Activated CD4-positive, alpha-beta memory T cell treated with anti-CD3 and anti-CD28 coated beads, Interleukin-2, amount 10 ng/mL, durations not matched to agents 7 days and 5 days (primary cell): ENCODE measurements around the gene APBA1. TPM values are rescaled to one million over a fixed set of nuclear protein-coding genes. Genes with fewer than 3 reads are reported as not detected.

Experiments used
- CTCF ChIA-PET: fragments of 350-600 bp; sonication (Branson Sonifier 250); formaldehyde crosslinking; loops from one replicate; lab custom pipeline; 2021; ENCODE audit warnings: antibody characterized with exemption, inconsistent platforms; lab: Charles Lee
- POLR2A ChIA-PET: fragments of 350-600 bp; sonication (Branson Sonifier 250); formaldehyde crosslinking; loops from one replicate; lab custom pipeline; 2021; ENCODE audit warnings: antibody characterized with exemption; lab: Charles Lee
- DNase-seq: peaks from one replicate; pipeline ENCODE4 v3.0.0-alpha.2; 2020
- H3K27ac Mint-ChIP-seq: one replicate; pipeline ENCODE4 v1.8.0; 2021; ENCODE audit warnings: mild to moderate bottlenecking, mixed read lengths
- H3K27me3 Mint-ChIP-seq: one replicate; pipeline ENCODE4 v1.8.0; 2021; ENCODE audit warnings: mixed read lengths
- H3K36me3 Mint-ChIP-seq: one replicate; pipeline ENCODE4 v1.8.0; 2021; ENCODE audit warnings: low read depth, mixed read lengths
- H3K4me1 Mint-ChIP-seq: one replicate; pipeline ENCODE4 v1.8.0; 2021; ENCODE audit warnings: mixed read lengths
- H3K4me3 Mint-ChIP-seq: one replicate; pipeline ENCODE4 v1.8.0; 2021; ENCODE audit warnings: mild to moderate bottlenecking, mixed read lengths
- H3K9me3 Mint-ChIP-seq: one replicate; pipeline ENCODE4 v1.8.0; 2021; ENCODE audit warnings: mixed read lengths
- total RNA-seq, 2 experiments: library from RNA; stranded (reverse); gene quantifications; one replicate each; pipeline ENCODE4 v1.2.3, GENCODE V29; 2021

APBA1 gene
- total RNA-seq, 2 experiments from 2014 or later: 6.2 to 7.8 TPM

GRCh38 chr9:69647804-69648203 is 24.4 kb downstream of the APBA1 start:
- Mint-ChIP-seq H3K27ac (no peak overlapping the region), H3K27me3 (peaks cover 12% of the 10 kb centered on the region), H3K9me3 (no peaks in the 10 kb centered on the region), H3K4me1 (no peaks in the 10 kb centered on the region), H3K4me3 (no peak overlapping the region), H3K36me3 (no peaks in the 10 kb centered on the region)
- ChIA-PET CTCF (no interaction called here), POLR2A (no interaction called here)
- DNase-seq: no peak

GRCh38 chr9:69646810-69647209 is 25.4 kb downstream of the APBA1 start:
- Mint-ChIP-seq H3K36me3 (no peaks in the 10 kb centered on the region), H3K4me3 (no peak overlapping the region), H3K9me3 (no peaks in the 10 kb centered on the region), H3K27me3 (peaks cover 12% of the 10 kb centered on the region), H3K4me1 (no peaks in the 10 kb centered on the region), H3K27ac (no peak overlapping the region)
- ChIA-PET CTCF (no interaction called here), POLR2A (no interaction called here)
- no peak for DNase-seq

DNA sequence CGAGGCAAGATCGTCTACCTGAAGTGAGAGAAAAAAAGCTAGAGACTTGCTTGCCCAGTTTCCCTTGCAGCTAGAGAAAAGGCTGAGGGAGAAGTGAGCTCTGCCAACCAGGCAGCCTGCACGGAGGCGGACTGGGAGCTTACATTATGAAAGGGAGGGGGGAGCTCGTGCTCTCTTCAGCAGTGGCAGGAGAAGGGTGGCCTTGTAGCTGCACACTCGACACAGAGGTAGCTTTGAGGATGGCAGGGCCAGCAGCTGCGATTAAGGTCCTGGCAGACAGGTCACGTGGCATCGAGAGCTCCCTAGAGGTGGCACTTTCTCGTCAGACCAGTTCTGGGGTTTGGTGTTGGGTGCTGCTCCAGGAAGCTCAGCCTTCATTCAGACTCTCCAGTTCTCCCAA is 26.7 kb downstream of the APBA1 start:
- Mint-ChIP-seq H3K36me3 (no peaks in the 10 kb centered on the region), H3K4me1 (no peaks in the 10 kb centered on the region), H3K9me3 (no peaks in the 10 kb centered on the region), H3K27me3 (peaks cover 12% of the 10 kb centered on the region), H3K4me3 (no peak overlapping the region), H3K27ac (no peak overlapping the region)
- DNase-seq: no peak
- ChIA-PET POLR2A (no interaction called here), CTCF (no interaction called here)

DNA sequence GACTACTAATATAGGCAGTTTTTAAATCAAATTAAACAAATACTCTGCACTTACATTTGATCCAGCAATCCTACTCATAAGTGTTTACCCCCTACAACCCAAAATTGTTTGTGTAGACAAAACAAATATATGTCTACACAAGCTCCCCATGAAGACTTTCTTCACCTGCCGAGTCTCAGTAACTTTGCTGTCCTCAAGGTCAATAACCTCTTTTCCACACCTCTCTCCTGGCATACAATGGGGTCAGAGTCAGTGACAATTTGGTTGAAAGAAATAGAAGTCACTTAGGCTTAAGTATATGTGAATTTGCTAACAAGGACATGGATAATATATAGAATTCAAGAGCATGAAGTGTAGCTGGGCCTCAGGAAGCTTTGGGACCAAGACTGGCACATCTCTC is 29.1 kb downstream of the APBA1 start:
- POLR2A ChIA-PET: no interaction called here
- CTCF ChIA-PET: no interaction called here
- DNase-seq: no peak
- H3K36me3 Mint-ChIP-seq: no peaks in the 10 kb centered on the region
- peaks cover 3% of the 10 kb centered on the region for H3K27me3 Mint-ChIP-seq
- no peaks in the 10 kb centered on the region for H3K9me3 Mint-ChIP-seq
- no peak overlapping the region for H3K4me3 Mint-ChIP-seq
- no peaks in the 10 kb centered on the region for H3K4me1 Mint-ChIP-seq
- no peak overlapping the region for H3K27ac Mint-ChIP-seq

GRCh38 chr9:69637817-69638200 is 34.4 kb downstream of the APBA1 start:
- DNase-seq: no peak
- Mint-ChIP-seq H3K36me3 (no peaks in the 10 kb centered on the region), H3K4me1 (no peaks in the 10 kb centered on the region), H3K27me3 (peaks cover 9% of the 10 kb centered on the region), H3K9me3 (no peaks in the 10 kb centered on the region), H3K27ac (no peak overlapping the region), H3K4me3 (no peak overlapping the region)
- CTCF ChIA-PET: no interaction called here
- POLR2A ChIA-PET: no interaction called here

DNA sequence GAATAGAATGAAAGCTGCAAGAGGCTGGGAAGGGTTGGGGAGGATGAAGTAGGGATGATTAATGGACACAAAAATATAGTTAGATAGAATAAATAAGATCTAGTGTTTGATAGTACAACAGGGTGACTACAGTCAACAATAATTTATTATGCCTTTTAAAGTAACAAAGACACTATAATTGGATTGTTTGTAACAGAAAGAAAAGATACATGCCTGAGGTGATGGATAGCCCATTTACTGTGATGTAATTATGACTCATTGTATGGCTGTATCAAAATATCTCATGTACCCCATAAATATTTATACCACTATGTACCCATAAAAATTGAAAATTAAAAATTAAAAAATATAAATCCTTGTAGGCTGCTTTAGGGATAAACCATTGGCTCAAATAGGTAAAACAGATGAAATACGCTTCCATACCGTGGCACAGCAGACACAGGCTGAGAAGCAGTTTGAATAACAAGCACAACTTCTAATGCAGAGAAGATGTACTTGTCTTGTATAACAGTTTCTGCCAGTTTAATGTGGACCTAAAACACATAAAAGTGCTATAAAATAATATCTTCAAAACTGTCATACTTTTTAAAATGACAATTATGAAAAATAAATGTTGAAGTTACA is 34.9 kb downstream of the APBA1 start:
- ChIA-PET POLR2A (no interaction called here), CTCF (no interaction called here)
- Mint-ChIP-seq H3K9me3 (no peaks in the 10 kb centered on the region), H3K4me3 (no peak overlapping the region), H3K36me3 (no peaks in the 10 kb centered on the region), H3K27ac (no peak overlapping the region), H3K27me3 (peaks cover 9% of the 10 kb centered on the region), H3K4me1 (no peaks in the 10 kb centered on the region)
- no peak for DNase-seq

- no peaks in the 10 kb centered on the region for H3K36me3 Mint-ChIP-seq
- H3K4me1 Mint-ChIP-seq: no peaks in the 10 kb centered on the region
- CTCF ChIA-PET: no interaction called here
- DNase-seq: no peak
- no peak overlapping the region for H3K4me3 Mint-ChIP-seq
- POLR2A ChIA-PET: no interaction called here
- no peak overlapping the region for H3K27ac Mint-ChIP-seq
- peaks cover 9% of the 10 kb centered on the region for H3K27me3 Mint-ChIP-seq
- H3K9me3 Mint-ChIP-seq: no peaks in the 10 kb centered on the region
Measured at GRCh38 chr9:69633716-69634115, 38.5 kb downstream of the APBA1 start.

DNA sequence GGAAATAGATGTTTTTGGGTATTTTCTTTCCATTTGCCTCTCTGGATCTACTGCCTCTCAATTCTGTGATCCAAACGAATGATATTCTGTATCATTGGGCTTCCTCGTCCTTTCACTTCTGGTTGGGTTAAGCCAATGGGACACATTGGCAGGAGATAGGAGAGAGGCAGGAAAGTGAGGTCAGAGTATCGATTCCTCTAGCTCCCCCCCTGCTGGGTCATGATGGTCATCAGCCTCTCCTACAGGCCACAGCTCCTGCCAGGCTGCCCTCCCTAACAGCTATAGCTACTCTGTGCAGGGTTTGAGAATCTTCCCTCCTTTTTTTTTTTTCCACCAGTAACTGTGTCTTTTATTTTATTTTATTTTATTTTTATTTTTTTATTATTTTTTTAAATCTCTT is 39.4 kb downstream of the APBA1 start:
- H3K9me3 Mint-ChIP-seq: no peaks in the 10 kb centered on the region
- DNase-seq: no peak
- no peak overlapping the region for H3K27ac Mint-ChIP-seq
- POLR2A ChIA-PET: no interaction called here
- no peaks in the 10 kb centered on the region for H3K36me3 Mint-ChIP-seq
- CTCF ChIA-PET: no interaction called here
- no peak overlapping the region for H3K4me3 Mint-ChIP-seq
- no peaks in the 10 kb centered on the region for H3K4me1 Mint-ChIP-seq
- peaks cover 9% of the 10 kb centered on the region for H3K27me3 Mint-ChIP-seq

- Mint-ChIP-seq H3K27ac (no peak overlapping the region), H3K4me3 (no peak overlapping the region), H3K27me3 (no peaks in the 10 kb centered on the region), H3K4me1 (no peaks in the 10 kb centered on the region), H3K36me3 (no peaks in the 10 kb centered on the region), H3K9me3 (no peaks in the 10 kb centered on the region)
- ChIA-PET CTCF (no interaction called here), POLR2A (no interaction called here)
- DNase-seq: no peak
Measured at GRCh38 chr9:69627281-69627680, 44.9 kb downstream of the APBA1 start.

DNA sequence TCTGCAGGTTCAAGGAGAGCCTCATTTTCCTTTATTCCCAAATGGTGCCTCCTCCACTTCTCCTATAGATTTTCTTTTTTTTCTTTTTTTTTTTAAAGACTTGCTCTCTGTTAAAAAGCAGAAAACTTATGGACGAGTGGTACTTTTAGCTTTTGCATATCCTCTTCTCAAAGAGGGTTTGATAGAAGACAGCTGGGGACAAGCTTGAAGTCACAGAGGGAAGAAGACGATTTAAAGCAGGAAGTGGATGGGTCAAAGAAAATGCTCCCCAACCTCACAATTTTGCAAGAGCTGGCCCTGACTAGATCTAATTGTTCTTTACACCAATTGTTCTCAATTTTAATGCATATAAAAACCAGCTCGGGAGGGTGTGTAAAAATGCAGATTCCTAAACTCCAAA is 48.9 kb downstream of the APBA1 start:
- no peaks in the 10 kb centered on the region for H3K27me3 Mint-ChIP-seq
- no peak overlapping the region for H3K4me3 Mint-ChIP-seq
- no peaks in the 10 kb centered on the region for H3K9me3 Mint-ChIP-seq
- H3K4me1 Mint-ChIP-seq: no peaks in the 10 kb centered on the region
- DNase-seq: no peak
- H3K27ac Mint-ChIP-seq: no peak overlapping the region
- H3K36me3 Mint-ChIP-seq: no peaks in the 10 kb centered on the region
- CTCF ChIA-PET: no interaction called here
- POLR2A ChIA-PET: no interaction called here

DNA sequence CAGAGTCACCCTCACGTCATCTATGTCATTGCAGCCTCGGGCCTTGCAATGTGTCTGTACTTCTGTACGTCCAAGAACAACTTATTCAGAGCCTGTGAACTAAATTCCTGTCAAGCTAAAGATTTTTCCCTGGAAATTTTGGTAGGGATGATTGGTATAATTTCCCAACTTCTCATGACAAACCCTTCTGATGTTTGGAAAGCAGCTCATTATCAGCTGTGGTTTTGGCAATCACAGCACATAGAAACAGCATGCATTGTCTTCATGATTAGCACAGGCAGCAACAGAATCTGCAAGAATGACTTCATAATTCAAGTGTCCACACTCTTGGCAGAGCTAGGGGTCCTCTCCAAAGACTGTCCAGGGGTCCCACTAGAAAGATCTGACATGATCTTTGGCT is 49.5 kb downstream of the APBA1 start:
- H3K27ac Mint-ChIP-seq: no peak overlapping the region
- no peaks in the 10 kb centered on the region for H3K4me1 Mint-ChIP-seq
- POLR2A ChIA-PET: no interaction called here
- no peaks in the 10 kb centered on the region for H3K36me3 Mint-ChIP-seq
- H3K27me3 Mint-ChIP-seq: no peaks in the 10 kb centered on the region
- no peaks in the 10 kb centered on the region for H3K9me3 Mint-ChIP-seq
- CTCF ChIA-PET: no interaction called here
- DNase-seq: no peak
- no peak overlapping the region for H3K4me3 Mint-ChIP-seq

DNA sequence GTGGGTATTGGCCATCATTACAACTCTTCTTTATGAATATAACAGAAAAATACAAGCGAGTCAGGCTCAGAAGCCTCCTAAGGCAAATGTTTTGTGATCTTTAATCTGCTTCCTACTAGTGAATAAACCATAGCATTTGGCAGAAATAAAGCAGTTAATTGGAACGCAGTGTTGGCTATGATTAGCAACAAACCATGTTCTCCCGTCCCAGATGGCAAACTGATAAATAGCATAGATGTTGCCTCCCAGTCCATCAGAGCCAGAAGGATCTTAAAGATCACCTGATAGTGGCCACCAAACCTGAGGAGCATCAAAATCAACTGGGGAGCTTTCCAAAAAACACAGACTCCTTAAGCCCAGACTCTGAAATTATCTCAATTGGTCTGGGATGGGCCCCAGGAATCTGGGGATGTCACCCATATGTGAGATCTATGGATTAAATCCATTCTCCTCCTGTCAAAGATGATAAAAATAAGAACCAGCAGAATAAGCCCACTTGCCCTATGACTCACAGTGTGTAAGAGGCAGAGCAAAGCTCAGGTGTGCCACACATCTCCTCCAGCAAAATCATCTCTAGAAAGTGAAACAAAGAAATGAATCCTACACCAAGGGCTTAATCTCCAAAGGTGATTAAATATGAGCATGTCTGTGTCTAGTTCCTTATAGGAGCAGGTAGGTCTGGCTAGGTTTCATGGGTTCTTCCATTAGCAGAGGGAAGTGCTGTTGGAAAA is 50.3 kb downstream of the APBA1 start:
- CTCF ChIA-PET: no interaction called here
- no peak overlapping the region for H3K4me3 Mint-ChIP-seq
- H3K36me3 Mint-ChIP-seq: no peaks in the 10 kb centered on the region

GRCh38 chr9:69620731-69621130 is 51.4 kb downstream of the APBA1 start:
- ChIA-PET POLR2A (no interaction called here), CTCF (no interaction called here)
- H3K36me3 Mint-ChIP-seq: no peaks in the 10 kb centered on the region
- DNase-seq: no peak
- H3K4me3 Mint-ChIP-seq: no peak overlapping the region
- no peak overlapping the region for H3K27ac Mint-ChIP-seq
- no peaks in the 10 kb centered on the region for H3K9me3 Mint-ChIP-seq
- peaks cover 1% of the 10 kb centered on the region for H3K27me3 Mint-ChIP-seq
- no peaks in the 10 kb centered on the region for H3K4me1 Mint-ChIP-seq

More for the DNA sequence above, 50.3 kb downstream of the APBA1 start:
- no peak overlapping the region for H3K27ac Mint-ChIP-seq
- no peak for DNase-seq
- H3K27me3 Mint-ChIP-seq: no peaks in the 10 kb centered on the region
- no peaks in the 10 kb centered on the region for H3K9me3 Mint-ChIP-seq
- POLR2A ChIA-PET: no interaction called here
- no peaks in the 10 kb centered on the region for H3K4me1 Mint-ChIP-seq

- no peaks in the 10 kb centered on the region for H3K4me1 Mint-ChIP-seq
- DNase-seq: no peak
- H3K36me3 Mint-ChIP-seq: no peaks in the 10 kb centered on the region
- ChIA-PET CTCF (no interaction called here), POLR2A (no interaction called here)
- H3K4me3 Mint-ChIP-seq: no peak overlapping the region
- peaks cover 1% of the 10 kb centered on the region for H3K27me3 Mint-ChIP-seq
- H3K27ac Mint-ChIP-seq: no peak overlapping the region
- H3K9me3 Mint-ChIP-seq: no peaks in the 10 kb centered on the region
Measured at GRCh38 chr9:69619233-69619632, 52.9 kb downstream of the APBA1 start.
